Right forelimb (tissue), 1 donor: ENCODE data around the gene ADAM17.

Source experiments
- DNase-seq: peaks from one replicate; pipeline ENCODE4 v3.0.0-alpha.2; 2018

The ADAM17 gene

GRCh38 chr2:9463698-9464034 is 92.0 kb downstream of the ADAM17 start:
- no peak for DNase-seq

GRCh38 chr2:9462886-9463697 is 92.5 kb downstream of the ADAM17 start:
- no peak for DNase-seq

GRCh38 chr2:9462313-9462712 is 93.3 kb downstream of the ADAM17 start:
- no peak for DNase-seq

GRCh38 chr2:9461079-9461478 is 94.6 kb downstream of the ADAM17 start:
- no peak for DNase-seq

GRCh38 chr2:9460441-9461017 is 95.1 kb downstream of the ADAM17 start:
- DNase-seq = no peak

- no peak for DNase-seq
These were observed 104.4 kb downstream of the ADAM17 start for GRCh38 chr2:9451231-9451630.

GRCh38 chr2:9445089-9445488 is 110.5 kb downstream of the ADAM17 start:
- DNase-seq = no peak

- no peak for DNase-seq
These were observed 112.1 kb downstream of the ADAM17 start for GRCh38 chr2:9443526-9443925.

GRCh38 chr2:9441556-9441955 is 114.1 kb downstream of the ADAM17 start:
- DNase-seq = no peak

- DNase-seq = no peak
These were observed 115.4 kb downstream of the ADAM17 start for GRCh38 chr2:9440058-9440727.

GRCh38 chr2:9439536-9439935 is 116.1 kb downstream of the ADAM17 start:
- DNase-seq = no peak
